ENCODE results near the gene SLCO3A1.

The SLCO3A1 gene

DNA sequence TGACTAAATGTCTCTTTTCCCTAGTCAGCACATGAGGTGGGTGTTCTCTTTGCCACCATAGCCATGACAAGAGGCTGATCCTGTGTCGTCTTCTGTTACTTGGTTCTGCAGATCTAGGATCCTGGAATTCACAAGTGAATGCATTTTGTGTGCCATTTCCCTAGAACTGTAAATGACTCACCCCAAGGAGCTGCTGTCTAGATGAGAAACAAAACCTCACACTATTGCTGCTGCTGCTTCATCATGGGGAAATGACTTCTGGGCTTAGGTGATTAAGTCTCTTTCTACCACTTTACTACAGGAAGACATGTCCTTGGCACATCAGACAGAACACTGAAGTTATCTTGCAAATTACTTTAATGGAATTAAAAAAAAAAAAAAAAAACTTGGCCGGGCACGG is 54.9 kb downstream of the SLCO3A1 start:
- Histone ChIP-seq H3K27ac (ENCODE audit: low read depth, low read length) (no peak overlapping the region), H3K36me3 (ENCODE audit: control insufficient read depth in 1 of 2, insufficient read depth in 2 of 2, low read length in 2 of 2) (no peaks in the 10 kb centered on the region), H3K4me1 (ENCODE audit: control insufficient read depth in 1 of 2, insufficient read depth in 2 of 2, low read length in 2 of 2) (peaks cover 4 to 6% of the 10 kb centered on the region in 2 donors), H3K4me3 (ENCODE audit: low read depth in 1 of 2, low read length in 2 of 2) (no peak overlapping the region), H3K9me3 (ENCODE audit: control insufficient read depth in 1 of 2, low read length in 2 of 2) (no peaks in the 10 kb centered on the region), H3K27me3 (ENCODE audit: control insufficient read depth in 1 of 2, insufficient read depth in 2 of 2, low read length in 2 of 2) (no peaks in the 10 kb centered on the region), H3K9ac (ENCODE audit: low read depth in 1 of 2, low read length in 2 of 2) (no peak overlapping the region)

DNA sequence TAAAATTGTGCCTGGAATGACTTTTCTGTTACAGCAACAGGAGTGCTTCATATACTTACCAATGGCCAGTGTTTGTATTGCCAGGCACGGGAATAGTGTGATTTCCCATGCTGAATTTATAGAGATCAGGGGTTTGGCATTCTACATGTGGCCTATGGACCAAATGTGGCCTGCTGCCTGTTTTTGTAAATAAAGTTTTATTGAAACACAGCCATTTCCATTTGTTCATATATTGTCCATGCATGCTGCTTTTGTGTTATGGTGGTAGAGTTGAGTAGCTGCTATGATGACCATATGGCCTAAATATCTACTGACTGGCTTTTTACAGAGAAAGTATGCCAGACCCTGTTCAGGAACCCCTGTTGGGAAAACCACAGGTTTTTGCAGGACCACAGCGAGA is 55.6 kb downstream of the SLCO3A1 start:
- H3K9me3 ChIP-seq (ENCODE audit: control insufficient read depth in 1 of 2, low read length in 2 of 2), result no peaks in the 10 kb centered on the region
- H3K9ac ChIP-seq (ENCODE audit: low read depth in 1 of 2, low read length in 2 of 2), result no peak overlapping the region
- no peaks in the 10 kb centered on the region for H3K36me3 ChIP-seq (ENCODE audit: control insufficient read depth in 1 of 2, insufficient read depth in 2 of 2, low read length in 2 of 2)
- H3K27me3 ChIP-seq (ENCODE audit: control insufficient read depth in 1 of 2, insufficient read depth in 2 of 2, low read length in 2 of 2), result no peaks in the 10 kb centered on the region
- H3K4me3 ChIP-seq (ENCODE audit: low read depth in 1 of 2, low read length in 2 of 2), result no peak overlapping the region
- H3K4me1 ChIP-seq (ENCODE audit: control insufficient read depth in 1 of 2, insufficient read depth in 2 of 2, low read length in 2 of 2), result peaks cover 4 to 6% of the 10 kb centered on the region in 2 donors
- H3K27ac ChIP-seq (ENCODE audit: low read depth, low read length), result no peak overlapping the region

DNA sequence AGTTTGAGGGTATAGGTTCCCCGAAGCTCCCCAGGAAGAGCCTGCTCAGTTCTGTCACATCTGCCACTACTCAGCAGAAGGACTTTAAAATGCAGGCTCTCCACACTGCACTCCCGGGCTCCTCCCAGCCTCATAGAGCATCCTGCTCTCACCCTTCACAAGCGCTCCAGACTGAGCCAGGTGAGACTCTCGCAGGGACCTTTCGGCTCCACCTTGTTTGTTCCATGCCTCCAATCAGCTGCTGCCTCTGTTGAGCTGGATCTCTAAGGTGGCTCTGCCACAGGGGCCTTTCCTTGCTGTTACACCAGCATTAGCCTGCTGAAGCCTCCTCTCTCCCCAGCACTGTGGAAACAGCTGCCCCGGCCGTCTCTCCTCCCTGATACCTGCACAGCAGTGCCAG is 56.1 kb downstream of the SLCO3A1 start:
- Histone ChIP-seq H3K4me1 (ENCODE audit: control insufficient read depth in 1 of 2, insufficient read depth in 2 of 2, low read length in 2 of 2) (peaks cover 4 to 6% of the 10 kb centered on the region in 2 donors), H3K27ac (ENCODE audit: low read depth, low read length) (no peak overlapping the region), H3K9ac (ENCODE audit: low read depth in 1 of 2, low read length in 2 of 2) (no peak overlapping the region), H3K4me3 (ENCODE audit: low read depth in 1 of 2, low read length in 2 of 2) (no peak overlapping the region), H3K36me3 (ENCODE audit: control insufficient read depth in 1 of 2, insufficient read depth in 2 of 2, low read length in 2 of 2) (no peaks in the 10 kb centered on the region), H3K27me3 (ENCODE audit: control insufficient read depth in 1 of 2, insufficient read depth in 2 of 2, low read length in 2 of 2) (no peaks in the 10 kb centered on the region), H3K9me3 (ENCODE audit: control insufficient read depth in 1 of 2, low read length in 2 of 2) (no peaks in the 10 kb centered on the region)

DNA sequence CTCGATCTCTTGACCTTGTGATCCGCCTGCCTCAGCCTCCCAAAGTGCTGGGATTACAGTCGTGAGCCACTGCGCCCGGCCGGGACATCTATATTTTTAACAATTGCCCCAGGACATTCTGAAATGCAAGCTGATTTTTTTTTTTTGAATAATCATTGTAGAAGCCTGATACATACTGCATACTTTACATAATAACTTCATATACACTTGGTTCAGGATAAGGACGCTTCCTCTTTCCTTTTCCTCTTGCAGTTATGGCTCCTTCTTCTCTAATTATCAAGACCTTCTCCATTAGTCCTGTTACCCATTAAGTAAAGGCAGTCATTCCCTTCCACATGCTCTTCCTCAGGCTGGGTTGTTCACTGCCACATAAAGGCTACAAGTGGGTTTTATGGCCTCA is 58.3 kb downstream of the SLCO3A1 start:
- H3K9ac ChIP-seq (ENCODE audit: low read depth in 1 of 2, low read length in 2 of 2), result no peak overlapping the region
- H3K27me3 ChIP-seq (ENCODE audit: control insufficient read depth in 1 of 2, insufficient read depth in 2 of 2, low read length in 2 of 2), result no peaks in the 10 kb centered on the region
- H3K36me3 ChIP-seq (ENCODE audit: control insufficient read depth in 1 of 2, insufficient read depth in 2 of 2, low read length in 2 of 2), result no peaks in the 10 kb centered on the region
- no peaks in the 10 kb centered on the region for H3K9me3 ChIP-seq (ENCODE audit: control insufficient read depth in 1 of 2, low read length in 2 of 2)
- peaks cover 0 to 6% of the 10 kb centered on the region in 2 donors for H3K4me1 ChIP-seq (ENCODE audit: control insufficient read depth in 1 of 2, insufficient read depth in 2 of 2, low read length in 2 of 2)
- no peak overlapping the region for H3K27ac ChIP-seq (ENCODE audit: low read depth, low read length)
- no peak overlapping the region for H3K4me3 ChIP-seq (ENCODE audit: low read depth in 1 of 2, low read length in 2 of 2)

DNA sequence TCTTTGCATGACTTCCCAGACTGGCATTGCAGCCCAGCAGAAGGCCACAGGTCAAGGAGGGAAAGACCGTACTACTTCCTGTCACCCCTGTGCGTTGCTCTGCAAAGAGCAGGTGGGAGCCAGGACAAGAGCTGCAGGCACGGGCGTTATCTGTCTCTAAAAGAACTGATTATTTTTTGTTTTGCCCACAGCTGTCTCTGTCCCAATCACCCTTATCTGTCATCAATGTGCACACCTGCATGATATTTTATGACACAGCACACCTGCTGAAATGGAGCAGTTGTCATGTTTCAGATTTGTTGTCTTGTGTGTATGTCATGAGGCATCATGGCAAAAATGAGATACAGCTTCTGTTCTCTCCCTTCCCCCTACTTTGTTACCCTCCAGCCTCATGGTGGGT is 58.8 kb downstream of the SLCO3A1 start:
- Histone ChIP-seq H3K27me3 (ENCODE audit: control insufficient read depth in 1 of 2, insufficient read depth in 2 of 2, low read length in 2 of 2) (no peaks in the 10 kb centered on the region), H3K9ac (ENCODE audit: low read depth in 1 of 2, low read length in 2 of 2) (no peak overlapping the region), H3K27ac (ENCODE audit: low read depth, low read length) (no peak overlapping the region), H3K9me3 (ENCODE audit: control insufficient read depth in 1 of 2, low read length in 2 of 2) (no peaks in the 10 kb centered on the region), H3K4me1 (ENCODE audit: control insufficient read depth in 1 of 2, insufficient read depth in 2 of 2, low read length in 2 of 2) (peaks cover 0 to 6% of the 10 kb centered on the region in 2 donors), H3K36me3 (ENCODE audit: control insufficient read depth in 1 of 2, insufficient read depth in 2 of 2, low read length in 2 of 2) (no peaks in the 10 kb centered on the region), H3K4me3 (ENCODE audit: low read depth in 1 of 2, low read length in 2 of 2) (no peak overlapping the region)

DNA sequence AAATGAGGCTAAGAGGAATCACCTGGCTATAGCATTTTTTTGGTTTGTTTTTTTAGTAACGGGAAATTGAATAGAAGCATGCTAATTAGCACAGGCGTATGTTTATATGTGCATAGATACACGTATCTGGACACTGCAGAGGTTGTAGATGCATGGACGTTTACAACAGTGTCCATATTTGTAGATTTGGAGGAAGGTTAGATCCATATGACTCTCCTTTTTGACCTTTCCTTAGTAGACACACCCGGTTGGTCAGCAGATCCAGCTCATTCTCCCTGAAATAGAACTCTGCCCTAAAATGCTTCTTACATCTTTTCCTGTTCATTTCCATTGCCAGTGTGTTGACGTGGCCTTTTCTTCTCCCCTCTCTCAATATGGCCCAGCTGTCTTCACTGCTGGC is 60.1 kb downstream of the SLCO3A1 start:
- Histone ChIP-seq H3K27ac (ENCODE audit: low read depth, low read length) (no peak overlapping the region), H3K4me1 (ENCODE audit: control insufficient read depth in 1 of 2, insufficient read depth in 2 of 2, low read length in 2 of 2) (peaks cover 0 to 6% of the 10 kb centered on the region in 2 donors), H3K4me3 (ENCODE audit: low read depth in 1 of 2, low read length in 2 of 2) (no peak overlapping the region), H3K9ac (ENCODE audit: low read depth in 1 of 2, low read length in 2 of 2) (no peak overlapping the region), H3K36me3 (ENCODE audit: control insufficient read depth in 1 of 2, insufficient read depth in 2 of 2, low read length in 2 of 2) (no peaks in the 10 kb centered on the region), H3K9me3 (ENCODE audit: control insufficient read depth in 1 of 2, low read length in 2 of 2) (no peaks in the 10 kb centered on the region), H3K27me3 (ENCODE audit: control insufficient read depth in 1 of 2, insufficient read depth in 2 of 2, low read length in 2 of 2) (no peaks in the 10 kb centered on the region)

DNA sequence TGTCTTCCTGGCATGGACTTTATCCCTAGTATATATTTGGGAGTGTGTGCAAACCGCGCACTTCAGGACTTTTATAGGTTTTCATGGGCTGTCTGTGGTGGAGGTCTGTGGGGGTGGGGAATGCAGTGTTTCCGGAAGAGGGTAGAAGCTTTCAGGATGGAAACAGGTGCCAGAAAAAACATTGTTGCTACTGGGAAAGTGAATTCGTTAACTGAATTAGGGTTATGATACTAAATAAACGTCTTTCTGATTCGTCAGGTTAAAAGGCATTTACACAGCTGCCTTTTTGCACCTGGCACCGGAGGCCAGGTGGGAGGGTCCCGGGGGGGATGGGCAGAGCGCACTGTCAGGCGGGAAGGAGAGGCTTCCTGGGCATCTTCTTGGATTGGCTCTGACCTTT is 62.1 kb downstream of the SLCO3A1 start:
- Histone ChIP-seq H3K27ac (ENCODE audit: low read depth, low read length) (no peak overlapping the region), H3K9ac (ENCODE audit: low read depth in 1 of 2, low read length in 2 of 2) (no peak overlapping the region), H3K4me3 (ENCODE audit: low read depth in 1 of 2, low read length in 2 of 2) (no peak overlapping the region), H3K9me3 (ENCODE audit: control insufficient read depth in 1 of 2, low read length in 2 of 2) (no peaks in the 10 kb centered on the region), H3K36me3 (ENCODE audit: control insufficient read depth in 1 of 2, insufficient read depth in 2 of 2, low read length in 2 of 2) (no peaks in the 10 kb centered on the region), H3K27me3 (ENCODE audit: control insufficient read depth in 1 of 2, insufficient read depth in 2 of 2, low read length in 2 of 2) (no peaks in the 10 kb centered on the region), H3K4me1 (ENCODE audit: control insufficient read depth in 1 of 2, insufficient read depth in 2 of 2, low read length in 2 of 2) (peaks cover 0 to 6% of the 10 kb centered on the region in 2 donors)

DNA sequence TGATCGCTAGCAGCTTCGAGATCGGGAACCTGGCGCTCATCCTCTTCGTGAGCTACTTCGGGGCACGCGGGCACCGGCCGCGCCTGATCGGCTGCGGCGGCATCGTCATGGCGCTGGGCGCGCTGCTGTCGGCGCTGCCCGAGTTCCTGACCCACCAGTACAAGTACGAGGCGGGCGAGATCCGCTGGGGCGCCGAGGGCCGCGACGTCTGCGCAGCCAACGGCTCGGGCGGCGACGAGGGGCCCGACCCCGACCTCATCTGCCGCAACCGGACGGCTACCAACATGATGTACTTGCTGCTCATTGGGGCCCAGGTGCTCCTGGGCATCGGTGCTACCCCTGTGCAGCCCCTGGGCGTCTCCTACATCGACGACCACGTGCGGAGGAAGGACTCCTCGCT is 62.5 kb downstream of the SLCO3A1 start:
- Histone ChIP-seq H3K4me1 (ENCODE audit: control insufficient read depth in 1 of 2, insufficient read depth in 2 of 2, low read length in 2 of 2) (peaks cover 0 to 8% of the 10 kb centered on the region in 2 donors), H3K27ac (ENCODE audit: low read depth, low read length) (no peak overlapping the region), H3K9me3 (ENCODE audit: control insufficient read depth in 1 of 2, low read length in 2 of 2) (no peaks in the 10 kb centered on the region), H3K9ac (ENCODE audit: low read depth in 1 of 2, low read length in 2 of 2) (no peak overlapping the region), H3K36me3 (ENCODE audit: control insufficient read depth in 1 of 2, insufficient read depth in 2 of 2, low read length in 2 of 2) (no peaks in the 10 kb centered on the region), H3K4me3 (ENCODE audit: low read depth in 1 of 2, low read length in 2 of 2) (no peak overlapping the region), H3K27me3 (ENCODE audit: control insufficient read depth in 1 of 2, insufficient read depth in 2 of 2, low read length in 2 of 2) (no peaks in the 10 kb centered on the region)

DNA sequence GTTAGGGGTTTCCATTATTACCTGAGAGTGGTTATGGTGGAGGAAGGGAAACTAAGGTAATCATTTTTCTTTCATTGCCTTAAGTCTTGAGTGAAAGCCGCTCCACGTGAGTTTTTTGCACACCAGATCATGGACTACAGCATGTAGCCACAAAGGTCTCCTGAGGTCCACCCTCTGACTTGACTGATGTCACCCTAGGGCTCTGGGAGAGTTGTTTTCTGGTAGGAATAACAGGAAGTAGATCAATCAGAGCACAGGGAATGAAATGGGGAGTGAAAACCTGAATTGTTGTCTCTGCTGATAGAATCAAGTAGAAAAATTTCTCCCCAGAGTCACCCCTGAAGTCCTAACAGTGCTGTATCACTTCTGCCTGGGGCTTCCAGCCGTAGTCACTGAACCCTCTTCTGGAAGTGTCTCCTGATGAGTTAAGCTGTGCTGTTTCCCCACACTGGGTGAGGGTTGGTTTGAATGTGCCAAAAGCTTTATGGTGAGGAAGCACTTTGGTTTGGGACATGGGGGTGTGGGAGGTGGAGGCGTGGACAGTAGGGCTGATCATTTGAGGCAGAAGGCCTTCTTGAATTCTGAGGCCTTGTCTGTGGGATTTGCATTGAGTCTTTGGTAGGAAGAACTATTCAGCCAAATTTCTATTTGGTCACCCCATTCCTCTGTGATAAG is 64.3 kb downstream of the SLCO3A1 start:
- no peak overlapping the region for H3K27ac ChIP-seq (ENCODE audit: low read depth, low read length)
- H3K9me3 ChIP-seq (ENCODE audit: control insufficient read depth in 1 of 2, low read length in 2 of 2), result no peaks in the 10 kb centered on the region
- H3K9ac ChIP-seq (ENCODE audit: low read depth in 1 of 2, low read length in 2 of 2), result no peak overlapping the region
- no peaks in the 10 kb centered on the region for H3K36me3 ChIP-seq (ENCODE audit: control insufficient read depth in 1 of 2, insufficient read depth in 2 of 2, low read length in 2 of 2)
- no peak overlapping the region for H3K4me3 ChIP-seq (ENCODE audit: low read depth in 1 of 2, low read length in 2 of 2)
- peaks cover 3 to 7% of the 10 kb centered on the region in 2 donors for H3K4me1 ChIP-seq (ENCODE audit: control insufficient read depth in 1 of 2, insufficient read depth in 2 of 2, low read length in 2 of 2)
- H3K27me3 ChIP-seq (ENCODE audit: control insufficient read depth in 1 of 2, insufficient read depth in 2 of 2, low read length in 2 of 2), result no peaks in the 10 kb centered on the region

DNA sequence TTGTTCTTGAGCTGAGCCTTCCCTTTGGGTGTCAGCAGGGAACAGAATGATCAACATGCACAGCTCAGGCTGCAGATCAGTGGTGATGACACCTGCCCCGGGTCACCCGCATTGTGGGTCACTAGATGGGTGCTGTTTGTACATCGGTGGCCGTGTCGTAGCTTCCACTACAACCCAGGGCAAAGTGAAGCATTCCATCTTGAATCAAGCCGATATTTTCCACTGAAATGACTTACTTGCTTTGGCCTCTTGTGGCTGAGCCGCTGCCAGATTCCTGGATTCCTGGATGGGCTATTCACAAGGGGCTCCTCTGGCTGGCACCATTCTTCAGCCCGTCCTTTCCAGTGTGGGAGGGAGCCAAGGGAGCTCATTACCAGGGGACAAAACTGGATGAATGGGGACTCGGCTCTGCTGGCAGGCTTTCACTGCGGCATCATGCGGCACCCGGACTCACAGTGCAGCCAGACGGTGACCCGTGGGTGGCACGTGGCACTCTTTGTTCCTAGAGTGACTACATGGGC is 65.6 kb downstream of the SLCO3A1 start:
- Histone ChIP-seq H3K27me3 (ENCODE audit: control insufficient read depth in 1 of 2, insufficient read depth in 2 of 2, low read length in 2 of 2) (no peaks in the 10 kb centered on the region), H3K27ac (ENCODE audit: low read depth, low read length) (no peak overlapping the region), H3K4me1 (ENCODE audit: control insufficient read depth in 1 of 2, insufficient read depth in 2 of 2, low read length in 2 of 2) (peaks cover 3 to 7% of the 10 kb centered on the region in 2 donors), H3K4me3 (ENCODE audit: low read depth in 1 of 2, low read length in 2 of 2) (no peak overlapping the region), H3K9ac (ENCODE audit: low read depth in 1 of 2, low read length in 2 of 2) (no peak overlapping the region), H3K9me3 (ENCODE audit: control insufficient read depth in 1 of 2, low read length in 2 of 2) (no peaks in the 10 kb centered on the region), H3K36me3 (ENCODE audit: control insufficient read depth in 1 of 2, insufficient read depth in 2 of 2, low read length in 2 of 2) (no peaks in the 10 kb centered on the region)
